Smooth muscle cell of the brain vasculature (primary cell): ENCODE results near the gene BFSP1.

Experiments
- DNase-seq: peaks from one replicate; pipeline ENCODE4 v3.0.0-alpha.2; 2012; ENCODE audit warnings: low read depth, low spot score

The BFSP1 gene

DNA sequence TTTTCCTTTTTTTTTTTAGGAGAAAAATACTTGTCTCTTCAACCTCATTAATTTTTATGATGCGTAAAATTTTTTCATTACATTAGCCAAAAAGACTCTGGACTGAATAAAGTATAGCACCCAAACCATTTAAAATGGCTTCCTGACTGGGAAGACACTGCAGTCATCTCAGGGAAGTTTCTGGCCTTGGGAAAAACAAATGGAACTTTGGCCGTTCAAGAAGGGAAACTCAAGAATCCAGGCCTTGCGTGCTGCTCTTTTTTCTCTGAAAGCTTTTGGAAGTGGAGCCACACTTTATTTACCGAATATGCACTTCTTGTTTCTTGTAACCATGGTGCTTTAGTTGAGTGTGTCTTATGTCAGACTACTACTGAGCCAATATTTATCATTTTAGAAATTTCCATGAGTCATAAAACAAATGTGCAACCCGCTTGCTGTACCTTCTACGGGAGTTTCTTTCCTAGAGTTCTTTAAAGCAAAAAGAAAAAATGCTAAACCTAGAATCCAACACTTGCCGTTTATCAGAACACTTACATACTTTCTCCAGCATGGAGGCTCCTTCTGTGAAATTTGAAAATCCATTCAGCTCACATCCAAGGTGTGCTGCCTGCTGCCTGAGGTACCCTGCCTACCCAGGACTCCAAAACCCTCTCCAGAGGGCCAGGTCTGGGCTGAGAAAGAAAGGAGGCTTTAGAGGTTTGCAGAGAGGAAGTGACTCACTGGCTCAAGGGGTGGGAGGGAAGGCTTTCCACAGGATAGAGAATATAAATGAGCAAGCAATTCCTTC lies 27.2 kb upstream of the BFSP1 start:
- peak; percentile 49 for DNase-seq

DNA sequence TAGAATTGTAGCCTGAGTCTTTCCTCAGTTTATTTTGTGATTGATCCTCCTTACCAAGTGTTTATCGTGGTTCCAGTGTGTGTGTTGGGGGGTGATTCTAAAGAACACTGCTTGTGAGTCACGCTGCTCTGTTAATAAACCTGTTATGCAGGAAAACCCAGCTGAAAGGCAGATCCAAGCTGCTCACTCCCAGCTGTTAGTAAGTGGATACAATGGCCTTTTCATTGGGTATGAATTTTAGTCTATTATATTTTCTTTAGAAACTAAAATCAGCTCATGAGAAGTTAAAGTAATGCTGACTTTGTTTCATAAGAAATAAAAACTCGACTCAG lies 26.5 kb upstream of the BFSP1 start:
- DNase-seq: no peak

DNA sequence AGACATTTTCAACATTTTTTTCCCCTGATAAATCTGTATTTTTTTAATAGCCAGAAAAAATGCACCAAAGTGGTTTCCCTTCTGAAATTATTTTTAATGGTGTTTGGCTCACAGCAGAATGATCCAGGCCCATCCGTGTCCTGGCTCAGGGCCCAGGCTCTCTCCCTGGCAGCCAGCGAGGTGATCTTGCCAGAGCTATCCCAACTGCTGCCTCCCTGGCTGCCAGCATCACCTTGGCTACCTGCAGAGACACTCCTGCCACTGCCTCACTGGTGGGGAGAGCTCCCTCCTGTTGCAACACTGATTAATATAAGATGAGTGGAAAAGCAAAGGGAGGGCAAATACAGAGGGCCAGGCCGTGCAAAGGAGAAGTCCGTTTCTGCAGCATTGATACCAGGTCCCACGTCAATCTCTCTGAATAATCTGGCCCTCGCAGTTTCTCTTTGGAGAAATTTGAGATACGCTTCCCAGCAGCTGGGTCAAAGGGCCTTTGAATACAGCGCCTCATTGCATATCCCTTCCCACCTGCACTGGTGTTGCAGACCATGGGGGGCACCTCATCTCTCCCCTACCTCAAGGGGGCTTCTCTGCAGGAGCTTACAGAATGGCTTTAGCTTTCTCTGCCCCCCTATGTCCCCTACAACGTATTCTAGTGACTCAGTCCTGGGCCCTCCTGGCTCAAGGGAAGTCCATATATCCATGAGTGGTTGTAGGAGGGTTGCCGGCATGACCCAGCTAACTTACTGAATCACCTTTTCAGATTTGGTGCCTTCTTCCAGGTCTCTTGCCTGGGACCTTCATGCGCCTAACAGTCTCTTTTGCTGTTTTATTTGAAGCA lies 25.9 kb upstream of the BFSP1 start:
- DNase-seq: no peak

DNA sequence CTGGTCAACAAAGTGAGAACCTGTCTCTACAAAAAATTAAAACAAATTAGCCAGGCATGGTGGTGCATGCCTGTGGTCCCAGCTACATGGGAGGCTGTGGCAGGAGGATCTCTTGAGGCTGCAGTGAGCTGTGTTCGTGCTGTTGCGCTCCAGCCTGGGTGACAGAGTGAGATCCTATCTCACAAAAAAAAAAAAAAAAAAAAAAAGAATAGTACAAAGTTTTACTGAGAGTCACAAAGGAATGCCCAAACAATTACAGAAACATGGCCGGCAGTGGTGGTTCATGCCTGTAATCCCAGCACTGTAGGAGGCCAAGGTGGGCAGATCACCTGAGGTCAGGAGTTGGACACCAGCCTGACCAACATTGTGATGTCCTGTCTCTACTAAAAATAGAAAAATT lies 23.9 kb upstream of the BFSP1 start:
- no peak for DNase-seq

DNA sequence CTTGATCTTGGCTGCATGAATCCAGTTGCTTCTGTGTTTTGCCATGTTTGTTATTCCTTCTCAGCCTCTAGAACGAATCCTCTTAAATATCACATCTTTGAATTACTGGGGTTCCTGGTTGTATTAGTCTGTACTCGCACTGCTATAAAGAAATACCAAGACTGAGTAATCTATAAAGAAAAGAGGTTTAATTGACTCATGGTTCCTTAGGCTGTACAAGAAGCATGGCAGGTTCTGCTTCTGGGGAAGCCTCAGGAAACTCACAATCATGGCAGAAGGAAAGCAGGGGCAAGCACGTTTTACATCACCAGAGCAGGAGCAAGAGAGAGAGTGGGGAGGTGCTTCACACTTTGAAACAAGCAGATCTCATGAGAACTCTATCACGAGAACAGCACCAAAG lies 18.0 kb upstream of the BFSP1 start:
- DNase-seq: no peak

DNA sequence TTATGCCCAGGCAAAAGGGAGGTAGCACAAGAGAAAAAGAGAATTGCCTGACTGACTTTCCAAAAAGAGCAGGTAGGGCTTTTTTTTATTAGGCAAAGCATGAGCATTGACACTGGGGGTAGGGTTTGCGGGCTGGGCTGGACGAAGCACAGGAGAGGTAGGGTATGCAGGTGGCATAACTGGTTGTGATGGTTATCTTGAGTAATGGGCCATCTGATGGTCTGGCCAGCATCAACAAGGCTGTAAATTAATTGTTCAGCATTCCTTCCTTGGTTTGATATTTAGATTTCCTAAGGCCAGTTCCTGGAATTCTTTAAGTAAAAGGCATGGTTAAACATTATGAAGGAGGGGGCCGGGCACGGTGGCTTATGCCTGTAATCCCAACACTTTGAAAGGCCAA lies 13.9 kb upstream of the BFSP1 start:
- no peak for DNase-seq

DNA sequence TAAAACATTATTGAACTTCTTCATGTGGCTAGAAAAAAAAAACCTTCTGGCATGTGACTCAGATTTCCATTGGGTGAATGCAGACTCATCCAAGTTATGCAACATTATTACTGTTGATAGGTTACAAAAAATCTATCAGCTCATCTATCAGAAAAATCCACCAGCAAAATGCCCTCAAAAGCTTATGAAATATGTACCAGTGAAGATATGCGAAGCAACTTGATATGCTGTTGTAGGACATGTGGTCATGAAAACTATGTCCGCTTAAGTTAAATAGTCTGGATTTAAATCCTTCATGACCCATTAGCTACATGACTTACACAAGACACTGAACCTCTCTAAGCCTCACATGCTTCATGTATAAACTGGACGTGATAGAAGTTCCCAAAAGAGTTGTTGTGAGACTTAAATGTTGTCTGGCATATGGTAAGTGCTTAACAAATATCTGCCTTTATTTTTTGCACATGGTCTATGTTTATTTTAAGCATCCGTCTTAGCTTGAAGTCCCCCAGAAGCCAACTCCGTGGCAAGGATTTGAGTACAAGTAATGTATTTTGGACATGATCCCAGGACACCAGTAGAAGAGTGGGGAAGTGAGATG lies 12.5 kb upstream of the BFSP1 start:
- no peak for DNase-seq

DNA sequence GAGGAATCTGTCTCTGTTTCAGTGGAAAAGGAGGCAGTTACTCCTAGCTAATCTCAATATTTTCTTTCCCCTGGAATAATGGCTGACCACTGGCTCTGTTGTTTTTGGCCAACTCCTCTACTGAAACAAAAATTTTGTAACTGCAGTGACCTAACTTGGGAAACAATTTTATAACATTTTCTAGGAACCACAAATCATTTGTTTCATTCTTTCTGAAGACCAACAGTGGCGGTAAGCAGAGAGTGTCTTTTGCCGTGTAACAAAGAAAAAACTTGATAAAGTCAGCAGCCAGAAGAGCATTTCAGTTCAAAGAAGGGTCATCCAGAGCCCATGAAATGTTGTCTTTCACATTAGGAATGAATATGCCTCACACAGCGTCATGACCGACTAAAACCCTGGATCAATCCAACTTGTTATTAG lies 11.8 kb upstream of the BFSP1 start:
- peak; percentile 73 for DNase-seq

DNA sequence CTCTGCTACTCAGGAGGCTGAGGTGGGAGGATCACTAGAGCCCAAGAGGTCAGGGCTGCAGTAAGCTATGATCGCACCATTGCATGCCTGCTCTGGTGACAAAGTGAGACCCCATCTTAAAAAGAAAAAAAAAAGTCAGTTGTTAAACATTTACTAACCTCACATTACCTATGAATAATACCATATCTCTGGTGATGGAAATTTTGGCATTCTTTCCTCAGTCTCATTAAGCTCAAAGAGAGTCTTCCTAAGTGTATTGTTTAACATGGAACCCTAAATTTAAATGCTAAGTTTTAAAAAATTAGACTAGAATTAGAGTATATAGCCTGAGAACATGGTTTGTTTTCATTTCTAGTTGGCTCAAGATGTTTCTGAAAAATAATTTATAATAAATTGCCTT lies 11.3 kb upstream of the BFSP1 start:
- no peak for DNase-seq

DNA sequence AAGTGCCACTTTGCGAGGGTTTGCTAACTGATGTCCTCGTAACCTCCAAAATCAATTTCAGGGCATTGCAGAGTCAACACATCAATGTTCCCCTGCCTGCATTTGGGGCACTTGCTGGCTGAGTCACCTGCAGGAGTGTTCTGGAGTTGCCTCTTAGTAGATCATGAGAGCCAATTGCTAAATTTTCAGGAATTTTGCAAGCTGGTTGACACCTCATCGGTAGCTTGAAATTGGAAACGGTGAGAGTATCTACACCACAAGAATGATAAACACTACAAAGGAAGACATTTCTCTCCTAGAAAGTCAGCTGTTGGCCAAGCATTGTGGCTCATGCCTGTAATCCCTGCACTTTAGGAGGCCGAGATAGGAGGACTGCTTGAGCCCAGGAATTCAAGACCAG lies 10.8 kb upstream of the BFSP1 start:
- no peak for DNase-seq

DNA sequence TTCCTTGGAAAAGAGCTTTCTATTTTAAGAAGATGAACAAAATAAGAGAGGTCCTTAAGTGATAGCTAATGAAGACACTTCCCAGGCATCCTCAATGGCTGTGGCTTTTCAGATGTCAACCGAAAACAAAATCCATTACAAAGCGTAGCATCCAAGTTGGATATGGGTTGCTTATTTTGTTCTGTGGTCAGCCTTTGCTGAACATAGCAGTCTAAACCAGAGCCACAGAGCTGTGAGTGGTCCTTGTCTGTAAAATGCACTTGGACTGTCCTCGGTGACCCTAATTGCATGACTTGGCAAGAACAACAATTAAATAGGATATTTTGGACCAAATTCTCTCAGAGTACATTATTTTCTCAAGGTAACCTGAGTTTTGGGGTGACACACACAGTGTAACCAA lies 10.4 kb upstream of the BFSP1 start:
- DNase-seq: no peak

DNA sequence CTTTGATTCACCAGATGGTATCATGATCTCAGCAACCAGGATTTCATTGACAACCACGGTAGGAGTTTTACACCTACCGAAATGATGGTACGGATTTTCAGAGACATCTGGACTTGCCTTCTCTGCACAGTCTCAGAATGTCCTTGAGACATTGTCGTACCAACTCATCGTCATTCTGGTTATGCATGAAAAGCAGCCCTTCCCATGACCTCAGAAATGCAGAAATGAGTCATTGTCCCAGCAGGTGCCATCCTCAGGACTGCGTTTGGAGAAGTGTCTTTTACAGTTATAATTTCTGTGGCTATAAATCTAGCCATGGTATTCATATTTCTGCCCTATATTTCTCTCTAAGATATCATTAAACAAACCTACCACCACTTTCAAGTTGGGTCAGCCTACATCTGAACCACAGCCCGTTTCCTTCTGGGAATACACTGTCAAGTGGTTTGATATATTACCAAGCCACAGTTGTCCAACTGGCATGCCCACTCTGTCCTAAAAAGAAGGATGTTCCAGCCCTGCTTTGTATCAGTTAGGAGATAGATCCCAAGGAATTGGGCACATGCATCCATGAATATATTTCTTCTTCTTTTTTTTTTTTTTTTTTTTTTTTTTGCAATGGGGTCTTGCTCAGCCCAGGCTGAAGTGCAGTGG lies 7.5 kb upstream of the BFSP1 start:
- no peak for DNase-seq

DNA sequence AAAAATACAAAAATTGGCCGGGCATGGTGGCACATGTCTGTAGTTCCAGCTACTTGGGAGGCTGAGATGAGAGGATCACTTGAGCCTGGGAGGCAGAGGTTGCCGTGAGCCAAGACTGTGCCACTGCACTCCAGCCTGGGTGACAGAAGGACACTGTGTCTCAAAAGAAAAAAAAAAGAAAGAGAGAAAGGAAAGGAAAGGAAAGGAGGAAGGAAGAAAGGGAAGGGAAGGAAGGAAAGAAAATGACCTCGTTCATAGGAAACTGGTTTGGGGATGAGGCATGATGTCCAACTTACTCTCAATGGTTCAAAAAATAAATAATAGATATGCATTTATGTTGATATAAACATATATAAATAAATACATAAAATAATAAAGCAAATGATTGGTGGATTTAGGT lies 6.8 kb upstream of the BFSP1 start:
- DNase-seq: no peak

DNA sequence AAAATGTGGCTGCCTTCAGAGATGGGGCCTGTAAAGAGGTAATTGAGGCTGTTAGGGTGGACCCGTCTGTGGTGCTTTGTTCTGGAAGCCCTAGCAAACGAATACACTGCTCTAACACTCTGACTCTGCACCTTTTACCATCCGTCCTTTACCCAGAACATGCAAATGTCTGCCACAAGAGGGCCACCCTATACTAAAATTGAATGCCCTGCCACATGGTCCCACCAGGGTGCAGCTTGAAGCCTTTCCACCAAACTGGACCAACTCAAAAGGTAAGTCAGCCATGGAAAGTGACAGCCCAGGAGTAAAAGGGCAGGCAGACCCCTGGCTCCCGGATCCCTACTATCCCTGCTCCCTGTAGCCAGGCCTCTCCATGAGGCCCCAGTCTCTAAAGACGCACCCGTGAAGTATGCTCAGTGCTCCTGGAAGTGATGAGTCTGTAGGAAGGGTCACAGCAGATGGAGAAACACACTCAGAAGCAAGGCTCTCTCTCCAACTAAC lies 5.8 kb upstream of the BFSP1 start:
- DNase-seq: peak; percentile 56

DNA sequence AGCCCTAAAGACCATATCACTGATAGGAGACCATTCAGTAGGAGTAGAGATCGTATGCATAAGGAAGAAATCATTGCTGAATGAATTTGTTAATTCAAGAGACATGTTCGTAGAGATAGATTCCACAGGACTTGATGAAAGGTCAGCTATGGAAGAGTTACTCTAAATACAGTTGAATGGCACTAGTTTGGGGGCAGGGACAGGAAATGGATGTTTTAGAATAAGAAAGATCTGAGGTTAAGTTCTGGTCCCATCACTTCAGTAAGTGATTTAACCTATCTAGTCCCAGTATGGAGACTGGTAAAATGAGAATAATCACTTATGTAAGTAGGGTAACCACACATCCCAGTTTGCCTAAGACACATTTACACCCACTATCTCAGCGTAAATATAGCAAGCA lies 2.9 kb upstream of the BFSP1 start:
- no peak for DNase-seq

DNA sequence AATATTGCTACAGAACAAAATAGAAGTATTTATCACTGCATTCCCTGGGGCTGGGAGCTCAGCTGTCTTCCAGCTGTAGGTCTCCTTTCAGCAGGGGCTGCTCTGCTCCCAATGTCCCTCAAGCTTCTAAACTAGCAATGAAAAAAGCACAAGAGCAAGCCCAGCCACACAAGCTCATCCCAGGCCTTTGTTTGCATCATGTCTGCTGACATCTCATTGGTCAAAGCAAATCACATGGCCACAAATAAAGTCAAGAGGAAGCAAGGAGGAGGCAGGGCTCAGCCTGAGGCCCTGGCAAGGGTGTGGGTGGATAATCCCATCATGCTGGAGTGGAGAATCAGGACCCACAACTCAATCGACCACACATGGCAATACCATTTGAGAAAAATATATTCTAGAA lies 2.2 kb upstream of the BFSP1 start:
- no peak for DNase-seq

DNA sequence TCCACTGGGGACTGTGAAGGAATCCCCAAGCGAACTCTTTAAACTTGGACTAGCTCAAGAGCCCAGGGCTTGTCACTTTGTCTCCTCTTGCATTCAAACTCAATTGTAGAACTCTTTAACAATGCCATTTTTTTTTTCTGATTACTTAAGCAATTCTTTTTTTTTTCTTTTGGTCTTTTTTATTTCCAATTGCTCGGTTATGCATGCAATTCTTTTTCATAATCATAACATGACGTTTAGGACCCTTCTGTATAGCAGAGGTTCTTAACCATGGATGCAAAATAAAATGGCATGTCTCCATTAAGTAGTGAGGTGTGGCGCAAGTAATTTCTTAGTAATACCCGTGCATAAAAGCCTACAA lies 466 bp upstream of the BFSP1 start:
- no peak for DNase-seq

DNA sequence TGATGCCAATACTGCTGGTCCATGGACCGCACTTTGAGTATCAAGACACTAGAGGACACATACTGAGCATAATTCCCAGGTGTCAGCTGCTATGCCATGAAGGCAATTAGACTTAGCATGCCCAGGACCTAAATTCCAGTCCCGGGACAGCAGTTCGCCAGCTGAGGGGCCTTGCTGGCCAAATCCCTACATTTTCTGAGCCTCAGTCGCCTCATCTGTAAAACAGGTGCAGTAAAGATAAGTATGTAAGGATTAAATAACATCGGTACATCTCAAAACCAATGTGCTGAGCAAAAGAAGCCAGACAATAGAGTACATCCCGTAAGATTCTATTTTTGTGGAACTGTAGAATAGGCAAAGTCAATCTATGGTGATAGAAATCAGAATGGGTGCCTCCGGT lies 1.0 kb downstream of the BFSP1 start:
- DNase-seq: no peak

DNA sequence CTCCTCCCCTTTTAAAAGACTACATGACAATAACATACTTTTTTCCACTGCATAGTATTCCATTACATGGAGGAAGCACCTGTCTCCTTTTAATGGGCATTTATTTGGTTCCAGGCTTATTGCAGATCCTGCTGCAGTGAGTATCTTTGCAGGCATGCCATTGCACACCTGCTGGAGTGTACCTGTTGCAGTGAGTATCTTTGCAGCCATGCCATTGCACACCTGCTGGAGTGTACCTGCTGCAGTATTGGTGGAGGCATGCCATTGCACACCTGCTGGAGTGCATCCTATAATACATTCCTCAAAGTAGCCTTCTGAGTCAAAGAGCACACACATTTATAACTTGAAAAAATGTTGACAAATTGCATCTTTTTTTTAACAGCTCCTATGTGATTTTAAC lies 1.6 kb downstream of the BFSP1 start:
- no peak for DNase-seq

DNA sequence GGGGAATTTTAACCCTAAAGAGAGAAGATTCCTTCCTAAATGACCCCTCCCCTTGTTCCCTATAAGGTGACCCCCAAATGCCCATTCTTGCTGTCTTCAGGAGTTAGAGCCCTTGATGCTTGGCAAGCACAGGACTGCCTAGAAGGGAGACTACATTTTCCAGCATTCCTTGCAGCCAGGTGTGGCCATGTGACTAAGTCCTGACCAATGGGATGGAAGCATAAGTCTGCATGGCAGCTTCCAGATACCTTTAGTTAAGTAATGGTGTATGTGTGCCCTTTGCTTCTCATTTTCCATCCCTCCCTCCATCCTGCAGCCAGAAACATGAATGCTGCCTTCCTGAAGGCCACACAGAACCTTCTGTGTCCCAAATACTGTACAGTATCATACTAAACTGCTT lies 5.5 kb downstream of the BFSP1 start:
- no peak for DNase-seq

DNA sequence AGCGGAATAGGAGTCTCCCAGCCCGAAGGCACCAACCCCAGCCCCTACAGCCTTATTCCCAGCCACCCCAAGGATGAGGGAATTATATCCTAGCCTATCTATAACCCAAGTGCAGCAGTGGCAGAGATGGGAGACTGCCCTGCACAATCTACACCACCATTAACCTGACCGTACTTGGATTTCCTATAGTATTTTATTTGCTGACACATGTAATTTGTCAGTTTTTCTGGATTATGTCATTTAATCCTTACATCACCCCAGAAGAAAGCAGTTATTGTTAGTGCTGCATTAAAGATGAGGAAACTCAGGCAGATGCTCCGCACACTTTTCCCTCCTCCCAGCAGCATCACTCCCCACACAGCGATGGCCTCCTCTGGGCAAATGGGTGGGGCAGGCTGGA lies 6.0 kb downstream of the BFSP1 start:
- DNase-seq: no peak

DNA sequence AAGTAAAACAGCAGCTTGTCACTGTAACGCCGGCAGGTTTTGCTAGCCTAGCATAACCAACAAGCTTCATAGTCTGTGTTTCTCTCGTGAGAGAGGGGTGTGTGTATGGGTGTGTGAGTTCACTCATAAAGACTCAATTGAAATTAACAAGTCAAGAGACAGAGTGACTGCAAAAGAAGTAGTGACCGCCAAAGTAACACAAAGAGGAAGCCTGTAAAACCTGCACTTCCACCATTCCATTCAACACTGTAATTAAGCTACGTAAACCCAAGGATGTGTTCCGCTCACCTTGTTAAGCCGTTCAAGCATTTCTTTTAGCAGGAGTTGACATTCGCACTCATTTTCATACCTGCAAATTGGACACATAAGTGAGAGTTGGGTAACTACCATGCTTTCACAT lies 6.6 kb downstream of the BFSP1 start:
- DNase-seq: no peak
